HG03432 (cell line): Measurements from ENCODE around the gene HOPX.
A peak's percentile ranks its signal among the peaks of the same experiment; 100 is the strongest.
"Not testable (repeated sequence)": the region's sequence is repeated elsewhere in the genome, so short reads cannot be mapped to it uniquely, and the experiment has no call there.

Experiments used
- ATAC-seq: cut with Tn5 transposase; IDR thresholded peaks from one replicate; pipeline ENCODE4 v1.9.1; 2021; ENCODE audit warnings: mild to moderate bottlenecking, moderate library complexity; ENCODE audit not compliant: unreplicated experiment

HOPX gene, protein sequence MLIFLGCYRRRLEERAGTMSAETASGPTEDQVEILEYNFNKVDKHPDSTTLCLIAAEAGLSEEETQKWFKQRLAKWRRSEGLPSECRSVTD

GRCh38 chr4:56681158-56681852, at the start of gene HOPX:
Gene HOPX, minus strand, starts transcription at chr4:56681296. Its CDS starts 23,480 bp downstream, at chr4:56657816.
- peak; percentile 91 for ATAC-seq

DNA sequence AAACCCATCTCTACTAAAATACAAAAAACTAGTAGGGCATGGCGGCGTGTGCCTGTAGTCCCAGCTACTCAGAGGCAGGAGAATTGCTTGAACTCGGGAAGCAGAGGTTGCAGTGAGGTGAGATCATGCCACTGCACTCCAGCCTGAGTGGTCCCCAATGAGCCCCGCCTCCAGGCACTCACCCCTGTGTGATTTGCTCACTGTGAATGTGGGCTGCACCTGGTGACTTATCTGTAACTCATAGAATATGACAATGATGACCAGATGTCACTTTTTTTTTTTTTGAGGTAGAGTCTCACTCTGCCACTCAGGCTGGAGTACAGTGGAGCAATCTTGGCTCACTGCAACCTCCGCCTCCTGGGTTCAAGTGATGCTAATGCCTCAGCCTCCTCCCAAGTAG, 49.0 kb upstream of the HOPX start:
- no peak for ATAC-seq

DNA sequence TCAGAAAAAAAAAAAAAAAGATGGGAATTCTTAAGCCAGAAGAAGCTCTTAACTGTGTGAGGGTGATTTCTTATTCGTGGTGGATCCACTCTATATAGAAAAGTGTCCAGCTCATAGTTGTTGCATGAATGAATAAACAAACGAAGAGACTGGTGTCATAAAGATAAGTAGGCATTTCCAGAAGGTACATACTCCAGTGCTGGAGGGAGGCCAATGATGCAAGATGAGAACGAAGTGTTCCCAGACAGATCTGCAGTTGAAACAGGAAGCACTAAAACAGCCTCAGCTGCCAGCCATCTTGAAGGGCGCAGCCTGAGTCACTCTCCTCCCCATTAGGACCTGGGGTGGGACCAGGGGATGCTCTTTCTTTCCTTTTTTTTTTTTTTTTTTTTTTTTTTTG, 47.4 kb upstream of the HOPX start:
- ATAC-seq: no peak

DNA sequence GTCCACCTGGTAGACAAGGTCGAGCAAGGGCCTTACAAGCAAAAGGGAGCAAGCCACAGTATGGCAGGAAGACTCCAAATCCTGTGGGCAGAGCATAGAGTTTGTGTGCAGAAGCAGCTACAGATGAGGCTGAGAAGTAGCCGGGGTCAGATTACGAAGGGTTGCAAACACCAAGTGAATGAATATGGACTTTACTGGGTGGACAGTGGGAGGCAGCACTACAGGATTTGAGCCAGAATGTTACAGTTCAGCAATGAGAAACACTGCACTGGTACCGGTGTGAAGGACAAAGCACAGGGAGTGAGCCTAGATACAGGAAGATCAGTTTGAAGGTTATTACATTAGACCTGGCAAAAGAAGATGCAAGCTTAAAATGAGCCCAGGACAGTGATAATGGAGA, 46.1 kb upstream of the HOPX start:
- no peak for ATAC-seq

- not testable (repeated sequence) for ATAC-seq
Observed at GRCh38 chr4:56726593-56726992, 45.5 kb upstream of the HOPX start.

GRCh38 chr4:56723659-56724230, 42.6 kb upstream of the HOPX start:
- ATAC-seq: no peak

- peak; percentile 70 for ATAC-seq
Observed at GRCh38 chr4:56723201-56723605, 42.1 kb upstream of the HOPX start.

DNA sequence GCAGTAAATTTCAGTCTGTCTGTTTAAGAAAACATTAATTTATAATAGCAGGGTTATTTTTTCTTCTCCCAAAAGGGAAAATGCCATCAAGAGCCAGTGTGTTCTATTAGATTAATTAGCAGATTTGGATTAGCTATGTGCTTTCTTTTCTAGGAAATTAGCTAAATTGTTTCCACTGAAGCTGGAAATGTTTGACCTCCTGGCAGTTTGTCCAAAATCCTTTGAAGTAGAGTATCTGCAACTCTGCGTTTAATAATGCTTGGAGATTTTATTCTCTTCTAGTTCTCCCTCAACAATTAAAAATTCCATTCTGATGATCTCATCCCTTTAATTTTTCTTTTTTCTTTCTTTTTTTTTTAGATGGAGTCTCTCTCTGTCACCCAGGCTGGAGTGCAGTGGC, 27.1 kb upstream of the HOPX start:
- ATAC-seq: no peak

- ATAC-seq: no peak
Observed at GRCh38 chr4:56705966-56706365, 24.9 kb upstream of the HOPX start.

- ATAC-seq: no peak
Observed at GRCh38 chr4:56705334-56705733, 24.2 kb upstream of the HOPX start.

DNA sequence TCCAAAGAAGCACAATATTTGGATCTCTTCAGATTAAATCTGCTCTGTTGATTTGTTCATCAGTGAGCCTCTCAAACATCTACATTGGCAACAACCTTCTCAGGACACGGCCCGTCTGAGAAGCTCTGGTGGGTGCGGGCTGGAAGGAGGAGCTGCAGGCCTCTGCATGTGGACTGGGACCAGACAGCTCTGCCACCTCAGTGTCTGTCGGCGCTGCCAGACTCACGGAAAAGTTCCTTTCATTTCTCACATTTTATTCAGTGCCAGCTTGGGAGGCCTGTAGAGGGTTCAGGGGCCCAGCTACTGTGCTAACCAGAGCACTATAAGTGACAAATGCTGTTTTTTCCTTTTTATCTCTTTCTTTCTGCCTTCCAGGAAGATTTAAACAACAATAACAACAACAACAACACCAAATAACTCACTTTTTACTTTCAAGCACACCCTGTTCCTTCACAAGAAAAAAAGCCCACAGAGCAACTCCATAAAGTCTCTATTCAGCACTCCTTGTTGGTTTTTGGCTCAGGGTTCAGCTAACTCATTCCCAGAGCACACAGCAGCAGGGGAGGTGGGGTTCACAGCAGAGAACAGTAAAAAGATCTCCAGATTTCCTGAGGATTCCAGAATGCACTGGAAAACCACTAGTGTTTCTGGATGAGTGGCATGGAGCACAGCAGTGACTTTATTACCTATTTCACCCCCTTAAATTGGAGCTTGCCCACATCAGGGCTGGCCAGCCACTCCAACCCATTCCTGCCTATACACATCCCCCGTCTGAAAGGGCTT, 23.2 kb upstream of the HOPX start:
- ATAC-seq: no peak

GRCh38 chr4:56703378-56703777, 22.3 kb upstream of the HOPX start:
- ATAC-seq: no peak

DNA sequence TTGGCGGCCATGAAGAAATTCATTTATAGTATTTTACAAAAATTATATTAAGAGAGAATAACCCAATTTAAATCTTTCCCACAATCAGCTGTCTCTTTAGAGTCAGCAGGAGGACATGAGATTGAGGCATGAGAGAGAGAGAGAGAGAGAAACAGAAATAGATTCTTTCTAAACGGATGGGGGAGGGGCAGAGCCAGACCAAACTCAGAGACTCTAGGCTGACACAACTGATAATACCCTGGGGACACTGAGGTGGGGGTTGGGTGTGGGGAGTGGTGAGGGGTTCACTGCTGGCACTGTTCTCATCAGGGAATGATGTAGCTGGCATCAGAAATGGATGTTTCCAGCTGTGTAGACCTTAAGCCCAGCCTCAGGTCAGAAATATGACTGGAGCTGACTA, 20.5 kb upstream of the HOPX start:
- no peak for ATAC-seq

DNA sequence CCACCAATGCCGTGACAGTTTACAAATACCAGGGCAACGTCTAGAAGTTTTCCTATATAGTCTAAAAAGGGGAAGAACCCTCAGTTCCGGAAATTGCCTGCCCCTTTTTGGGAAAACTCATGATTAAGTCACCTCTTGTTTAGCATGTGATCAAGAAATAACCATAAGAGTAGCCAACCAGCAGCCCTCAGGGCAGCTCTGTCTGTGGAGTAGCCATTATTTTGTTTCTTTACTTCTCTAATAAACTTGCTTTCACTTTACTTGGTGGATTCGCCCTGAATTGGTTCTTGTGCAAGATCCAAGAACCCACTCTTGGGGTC, 20.0 kb upstream of the HOPX start:
- ATAC-seq: no peak

- ATAC-seq: no peak
Observed at GRCh38 chr4:56699537-56700105, 18.5 kb upstream of the HOPX start.

DNA sequence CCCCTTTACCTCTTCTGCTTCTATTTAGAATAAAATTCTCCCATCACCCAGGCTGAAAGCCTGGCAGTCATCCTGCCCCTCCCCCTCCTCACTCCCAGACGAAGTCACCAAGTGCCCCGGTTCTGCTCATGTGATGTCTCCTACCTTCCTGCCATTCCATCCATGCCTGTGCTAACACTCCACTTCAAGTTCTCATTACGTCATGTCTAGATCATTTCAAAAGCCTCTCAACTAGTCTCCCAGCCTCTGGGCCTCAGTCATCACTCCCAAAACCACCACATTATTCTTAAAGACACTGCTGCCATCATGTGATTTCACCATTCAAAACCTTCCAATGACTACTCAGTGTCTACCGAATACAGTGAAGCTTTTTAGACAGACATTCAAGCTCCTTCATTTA, 17.2 kb upstream of the HOPX start:
- ATAC-seq: no peak

DNA sequence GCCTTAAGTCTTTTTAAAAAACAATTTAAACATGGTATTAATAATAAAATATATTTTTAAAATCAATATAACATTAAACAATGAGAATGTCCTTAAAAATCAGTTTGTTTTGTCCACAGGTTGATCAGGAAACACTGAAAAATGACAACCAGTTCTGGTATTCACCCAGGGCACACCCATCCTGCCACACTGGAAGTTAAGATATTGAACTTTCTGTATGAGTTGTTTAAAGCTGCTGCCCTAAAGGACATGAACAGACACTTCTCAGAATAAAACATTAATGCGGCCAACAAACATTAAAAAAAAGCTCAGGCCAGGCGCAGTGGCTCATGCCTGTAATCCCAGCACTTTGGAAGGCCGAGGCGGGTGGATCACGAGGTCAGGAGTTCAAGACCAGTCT, 15.0 kb upstream of the HOPX start:
- no peak for ATAC-seq

- not testable (repeated sequence) for ATAC-seq
Observed at GRCh38 chr4:56693476-56693875, 12.4 kb upstream of the HOPX start.

DNA sequence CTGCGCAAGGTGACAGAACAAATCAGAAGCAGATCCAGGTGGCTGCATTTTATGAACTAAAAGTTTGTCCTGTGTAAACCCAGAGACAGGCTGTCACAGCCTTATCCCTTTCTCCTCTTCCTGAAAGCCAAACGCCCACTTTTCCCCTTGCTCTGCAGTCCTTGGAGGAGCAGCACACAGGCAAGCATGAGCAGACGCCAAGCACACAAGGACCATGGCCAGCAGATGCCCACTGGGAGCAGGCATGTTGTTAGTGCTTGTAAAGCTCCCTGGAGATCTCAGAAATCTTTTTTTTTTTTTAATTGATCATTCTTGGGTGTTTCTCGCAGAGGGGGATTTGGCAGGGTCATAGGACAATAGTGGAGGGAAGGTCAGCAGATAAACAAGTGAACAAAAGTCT, 11.5 kb upstream of the HOPX start:
- ATAC-seq: no peak

DNA sequence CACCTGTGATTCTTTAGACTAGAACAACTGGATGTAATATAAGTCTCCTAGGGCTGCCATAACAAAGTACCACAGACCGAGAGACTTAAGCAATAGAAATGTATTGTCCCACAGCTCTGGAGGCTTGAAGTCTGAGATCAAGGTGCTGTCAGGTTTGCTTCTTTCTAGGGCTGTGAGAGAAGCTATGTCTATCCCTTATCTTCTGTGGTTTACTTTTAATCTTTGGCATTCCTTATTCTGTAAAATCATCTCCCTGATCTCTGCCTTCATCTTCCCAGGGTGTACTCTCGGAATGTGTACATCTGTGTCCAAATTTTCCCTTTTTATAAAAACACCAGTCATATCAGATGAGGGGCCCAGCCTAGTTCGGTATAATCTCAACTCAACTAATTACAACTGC, 10.3 kb upstream of the HOPX start:
- no peak for ATAC-seq

DNA sequence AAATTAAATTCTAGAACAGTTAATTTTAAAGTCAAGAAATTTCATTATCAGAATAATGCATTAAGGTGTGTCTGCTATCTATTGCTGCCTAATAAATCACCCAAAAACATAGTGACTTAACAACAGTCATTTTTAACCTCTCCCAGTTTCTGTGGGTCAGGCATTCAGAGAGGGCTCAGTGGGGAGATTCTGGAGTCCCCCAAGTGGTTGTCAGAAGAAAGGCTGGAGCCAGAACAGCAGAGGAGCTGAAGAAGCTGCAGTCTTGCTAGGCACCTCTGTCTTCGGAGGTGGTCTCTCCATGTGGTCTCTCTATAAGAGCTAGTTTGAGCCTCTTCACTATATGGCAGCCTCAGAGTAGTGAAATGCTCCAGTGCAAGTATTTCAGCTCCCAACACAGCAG, 9.3 kb upstream of the HOPX start:
- no peak for ATAC-seq
